ENCODE measurements around the gene SPTBN1.

DNA sequence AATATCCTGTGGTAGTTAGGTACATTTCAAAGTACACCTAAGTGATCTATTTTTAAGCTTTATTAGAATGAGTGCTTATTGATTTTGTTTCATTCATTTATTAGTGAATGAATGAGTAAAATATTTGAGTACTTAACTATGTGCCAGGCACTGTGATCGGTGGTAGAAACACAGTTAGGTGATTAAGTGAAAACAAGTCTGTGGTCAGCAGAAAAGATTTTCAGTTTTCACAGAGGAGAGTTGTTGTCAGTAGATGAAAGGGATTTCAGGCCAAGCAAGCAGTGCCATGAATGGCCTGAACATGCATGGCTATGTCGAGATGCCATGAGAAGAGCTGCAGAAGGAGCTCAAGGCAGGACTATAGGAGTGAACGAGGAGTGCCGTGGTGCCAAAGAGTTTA is 85.9 kb downstream of the SPTBN1 start:
- TF ChIP-seq, protein P1, sequence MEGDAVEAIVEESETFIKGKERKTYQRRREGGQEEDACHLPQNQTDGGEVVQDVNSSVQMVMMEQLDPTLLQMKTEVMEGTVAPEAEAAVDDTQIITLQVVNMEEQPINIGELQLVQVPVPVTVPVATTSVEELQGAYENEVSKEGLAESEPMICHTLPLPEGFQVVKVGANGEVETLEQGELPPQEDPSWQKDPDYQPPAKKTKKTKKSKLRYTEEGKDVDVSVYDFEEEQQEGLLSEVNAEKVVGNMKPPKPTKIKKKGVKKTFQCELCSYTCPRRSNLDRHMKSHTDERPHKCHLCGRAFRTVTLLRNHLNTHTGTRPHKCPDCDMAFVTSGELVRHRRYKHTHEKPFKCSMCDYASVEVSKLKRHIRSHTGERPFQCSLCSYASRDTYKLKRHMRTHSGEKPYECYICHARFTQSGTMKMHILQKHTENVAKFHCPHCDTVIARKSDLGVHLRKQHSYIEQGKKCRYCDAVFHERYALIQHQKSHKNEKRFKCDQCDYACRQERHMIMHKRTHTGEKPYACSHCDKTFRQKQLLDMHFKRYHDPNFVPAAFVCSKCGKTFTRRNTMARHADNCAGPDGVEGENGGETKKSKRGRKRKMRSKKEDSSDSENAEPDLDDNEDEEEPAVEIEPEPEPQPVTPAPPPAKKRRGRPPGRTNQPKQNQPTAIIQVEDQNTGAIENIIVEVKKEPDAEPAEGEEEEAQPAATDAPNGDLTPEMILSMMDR (IDR thresholded peaks at IDR 0.05) = no peak
- TF ChIP-seq POLR2A (IDR thresholded peaks at IDR 0.05) = no peak

All from uterus (tissue), 2 donors.